Left ventricle myocardium inferior (tissue), 1 donor: ENCODE data around the gene C21orf58. TPM values are rescaled to one million over a fixed set of nuclear protein-coding genes. Genes with fewer than 3 reads are reported as not detected.

ENCODE experiments used
- DNase-seq: peaks from one replicate; pipeline ENCODE4 v3.0.0-alpha.2; 2020
- H3K27ac ChIP-seq: fragments of 200-600 bp; replicated peaks from 2 replicates; pipeline ENCODE4 v1.8.0; 2021
- H3K27me3 ChIP-seq: fragments of 200-600 bp; 2 replicates; pipeline ENCODE4 v1.8.0; 2021; ENCODE audit warnings: low read depth
- H3K36me3 ChIP-seq: fragments of 200-600 bp; 2 replicates; pipeline ENCODE4 v1.8.0; 2021
- H3K4me1 ChIP-seq: fragments of 200-600 bp; 2 replicates; pipeline ENCODE4 v1.8.0; 2021
- H3K4me3 ChIP-seq: fragments of 200-600 bp; 2 replicates; pipeline ENCODE4 v1.8.0; 2021; ENCODE audit warnings: mild to moderate bottlenecking, moderate library complexity
- H3K9me3 ChIP-seq: fragments of 200-600 bp; replicated peaks from 2 replicates; pipeline ENCODE4 v1.8.0; 2021
- intact Hi-C: fragments of 100-400 bp; cut with micrococcal nuclease; formaldehyde crosslinking; loops from one replicate; pipeline ENCODE4 v1.11.0; 2022
- total RNA-seq: library from RNA; stranded (reverse); fragmentation: NEBNext Ultra II Directional; extraction: Animal tissue kit (Norgen Biotek cat#: 25700); gene quantifications from one replicate; pipeline ENCODE4 v1.2.1, GENCODE V29; 2021
- TF ChIP-seq, protein P1 (sequence below): fragments of 200-600 bp; IDR thresholded peaks from 2 replicates; pipeline ENCODE4 v1.8.0; 2021; ENCODE audit warnings: antibody characterized with exemption, mild to moderate bottlenecking, borderline replicate concordance
- donor health status: DM: no; HTN: yes; CAD: no; lungs with severe emphysema.

The C21orf58 gene
- total RNA-seq, 1 donor from 2014 or later = 1.5 TPM

DNA sequence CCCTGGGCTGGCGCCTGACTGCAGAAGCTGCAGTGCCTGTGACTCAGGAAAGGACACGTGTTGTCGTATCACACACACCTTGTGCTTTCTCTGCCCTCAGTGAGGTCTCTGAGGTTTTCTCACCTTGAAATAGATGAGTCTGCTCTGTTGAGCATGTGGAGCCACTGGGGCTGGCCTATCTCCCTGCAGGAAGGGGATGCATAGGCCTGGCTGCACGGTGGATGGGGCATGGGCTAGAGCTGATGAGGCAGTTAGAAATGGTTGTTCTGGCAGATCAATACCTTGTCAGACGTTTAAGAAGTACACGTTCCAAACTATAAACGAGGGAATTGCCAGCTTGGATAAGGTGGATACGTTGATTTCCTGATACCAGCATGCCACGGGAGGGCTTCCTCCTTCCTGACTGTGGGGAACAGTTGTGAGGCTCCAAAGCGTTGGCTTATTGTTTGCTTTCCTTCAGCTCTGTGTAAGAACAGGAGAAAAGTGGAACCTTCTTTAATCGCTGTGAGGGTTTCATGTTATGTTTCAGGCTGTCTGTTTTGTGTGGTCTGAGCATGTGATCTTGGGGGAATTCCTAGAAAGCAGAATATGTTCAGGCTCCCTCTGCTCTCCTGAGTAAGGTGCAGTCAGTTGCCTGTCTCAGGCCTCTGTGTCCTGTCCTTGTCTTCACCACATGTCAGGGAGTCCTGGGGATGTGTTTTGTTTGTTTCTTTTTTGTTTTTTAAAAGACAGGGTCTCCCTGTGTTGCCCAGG, 45.0 kb upstream of the C21orf58 start:
- no peak for DNase-seq
- TF ChIP-seq, protein P1, sequence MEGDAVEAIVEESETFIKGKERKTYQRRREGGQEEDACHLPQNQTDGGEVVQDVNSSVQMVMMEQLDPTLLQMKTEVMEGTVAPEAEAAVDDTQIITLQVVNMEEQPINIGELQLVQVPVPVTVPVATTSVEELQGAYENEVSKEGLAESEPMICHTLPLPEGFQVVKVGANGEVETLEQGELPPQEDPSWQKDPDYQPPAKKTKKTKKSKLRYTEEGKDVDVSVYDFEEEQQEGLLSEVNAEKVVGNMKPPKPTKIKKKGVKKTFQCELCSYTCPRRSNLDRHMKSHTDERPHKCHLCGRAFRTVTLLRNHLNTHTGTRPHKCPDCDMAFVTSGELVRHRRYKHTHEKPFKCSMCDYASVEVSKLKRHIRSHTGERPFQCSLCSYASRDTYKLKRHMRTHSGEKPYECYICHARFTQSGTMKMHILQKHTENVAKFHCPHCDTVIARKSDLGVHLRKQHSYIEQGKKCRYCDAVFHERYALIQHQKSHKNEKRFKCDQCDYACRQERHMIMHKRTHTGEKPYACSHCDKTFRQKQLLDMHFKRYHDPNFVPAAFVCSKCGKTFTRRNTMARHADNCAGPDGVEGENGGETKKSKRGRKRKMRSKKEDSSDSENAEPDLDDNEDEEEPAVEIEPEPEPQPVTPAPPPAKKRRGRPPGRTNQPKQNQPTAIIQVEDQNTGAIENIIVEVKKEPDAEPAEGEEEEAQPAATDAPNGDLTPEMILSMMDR = no peak
- Histone ChIP-seq H3K4me1 (peaks cover 11% of the 10 kb centered on the region), H3K4me3 (no peak overlapping the region), H3K27ac (no peak overlapping the region), H3K27me3 (no peaks in the 10 kb centered on the region), H3K36me3 (peaks cover 44% of the 10 kb centered on the region), H3K9me3 (no peaks in the 10 kb centered on the region)
- intact Hi-C loops = no loop called here

DNA sequence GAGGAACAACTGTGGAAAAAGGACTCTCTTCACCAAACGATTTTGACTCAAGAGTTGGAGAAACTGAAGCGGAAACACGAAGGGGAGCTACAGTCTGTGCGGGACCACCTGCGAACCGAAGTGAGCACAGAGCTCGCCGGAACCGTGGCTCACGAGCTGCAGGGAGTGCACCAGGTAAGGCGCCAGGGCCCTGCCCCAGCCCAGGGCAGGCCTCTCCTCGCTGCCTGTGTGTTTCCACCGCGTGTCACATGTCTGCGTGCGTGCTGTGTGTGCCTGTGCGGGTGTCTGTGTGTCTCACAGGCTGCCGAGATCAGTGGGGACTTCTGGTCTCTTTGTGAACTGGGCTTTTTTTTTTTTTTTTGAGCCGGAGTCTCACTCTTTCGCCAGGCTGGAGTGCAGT, 43.3 kb upstream of the C21orf58 start:
- Histone ChIP-seq H3K36me3 (peaks cover 52% of the 10 kb centered on the region), H3K27ac (no peak overlapping the region), H3K9me3 (no peaks in the 10 kb centered on the region), H3K4me1 (peaks cover 11% of the 10 kb centered on the region), H3K27me3 (no peaks in the 10 kb centered on the region), H3K4me3 (no peak overlapping the region)
- intact Hi-C loops = no loop called here
- no peak for DNase-seq
- TF ChIP-seq, protein P1 = no peak

DNA sequence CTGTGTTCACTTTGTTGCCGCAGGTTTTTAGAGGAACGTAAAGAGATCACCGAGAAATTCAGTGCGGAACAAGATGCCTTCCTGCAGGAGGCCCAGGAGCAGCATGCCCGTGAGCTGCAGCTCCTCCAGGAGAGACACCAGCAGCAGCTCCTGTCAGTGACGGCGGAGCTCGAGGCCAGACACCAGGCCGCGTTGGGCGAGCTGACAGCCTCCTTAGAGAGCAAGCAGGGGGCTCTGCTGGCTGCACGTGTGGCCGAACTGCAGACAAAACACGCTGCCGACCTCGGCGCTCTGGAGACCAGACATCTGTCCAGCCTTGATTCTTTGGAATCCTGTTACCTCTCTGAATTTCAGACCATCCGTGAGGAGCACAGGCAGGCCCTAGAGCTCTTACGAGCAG, 42.9 kb upstream of the C21orf58 start:
- DNase-seq = no peak
- peaks cover 53% of the 10 kb centered on the region for H3K36me3 ChIP-seq
- H3K4me1 ChIP-seq = peaks cover 11% of the 10 kb centered on the region
- TF ChIP-seq, protein P1 = no peak
- H3K9me3 ChIP-seq = no peaks in the 10 kb centered on the region
- H3K27ac ChIP-seq = no peak overlapping the region
- intact Hi-C loops = no loop called here
- no peaks in the 10 kb centered on the region for H3K27me3 ChIP-seq
- H3K4me3 ChIP-seq = no peak overlapping the region

DNA sequence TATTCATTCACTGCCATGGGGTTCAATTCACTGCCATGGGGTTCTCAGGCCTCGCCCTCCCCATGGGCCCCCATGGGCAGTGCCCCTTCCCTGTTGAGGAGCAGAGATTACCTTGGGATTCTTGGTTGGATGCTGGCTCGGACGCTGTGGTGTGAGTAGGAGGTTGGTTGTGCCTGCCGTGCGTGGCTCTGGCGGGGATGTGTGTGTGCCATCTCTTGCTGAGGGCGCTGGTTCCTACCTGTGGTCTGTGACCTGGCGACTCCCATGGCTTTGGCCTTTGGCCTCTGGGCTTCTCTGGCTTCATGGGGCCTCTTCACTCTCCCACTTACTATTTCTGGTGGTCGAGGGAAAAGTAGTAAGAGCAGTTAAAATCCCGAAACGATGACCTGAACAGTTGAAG, 42.4 kb upstream of the C21orf58 start:
- Histone ChIP-seq H3K4me1 (peaks cover 11% of the 10 kb centered on the region), H3K27ac (no peak overlapping the region), H3K36me3 (peaks cover 55% of the 10 kb centered on the region), H3K9me3 (no peaks in the 10 kb centered on the region), H3K27me3 (no peaks in the 10 kb centered on the region), H3K4me3 (no peak overlapping the region)
- TF ChIP-seq, protein P1 = no peak
- intact Hi-C loops = no loop called here
- no peak for DNase-seq

DNA sequence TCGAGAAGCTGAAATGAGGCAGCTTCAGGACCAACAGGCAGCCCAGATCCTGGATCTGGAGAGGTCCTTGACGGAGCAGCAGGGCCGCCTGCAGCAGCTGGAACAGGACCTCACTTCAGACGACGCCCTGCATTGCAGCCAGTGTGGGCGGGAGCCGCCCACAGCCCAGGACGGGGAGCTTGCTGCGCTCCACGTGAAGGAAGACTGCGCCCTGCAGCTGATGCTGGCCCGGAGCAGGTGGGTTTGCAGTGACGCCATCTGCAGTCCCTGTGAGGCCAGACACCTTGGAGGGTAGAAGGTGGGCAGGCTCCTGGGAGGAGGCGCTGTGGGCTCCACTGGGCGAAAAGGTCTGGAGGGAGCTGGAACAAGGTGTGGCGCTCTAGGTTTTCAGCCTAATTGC, 40.0 kb upstream of the C21orf58 start:
- Histone ChIP-seq H3K9me3 (no peaks in the 10 kb centered on the region), H3K27ac (no peak overlapping the region), H3K4me1 (no peaks in the 10 kb centered on the region), H3K27me3 (no peaks in the 10 kb centered on the region), H3K4me3 (no peak overlapping the region), H3K36me3 (peaks cover 71% of the 10 kb centered on the region)
- DNase-seq = no peak
- TF ChIP-seq, protein P1 = no peak
- intact Hi-C loops = no loop called here
